Peyer's patch (tissue), 4 donors: ENCODE data around the gene CSMD2.

ENCODE experiments used
- CTCF ChIP-seq, 6 experiments: fragments of 450-650 bp in 4 of 6; fragments of 200-600 bp in 2 of 6; sonication (generic) in 1 of 6; IDR thresholded peaks; one replicate each; pipeline ENCODE4 v1.5.1; 2017 to 2019; ENCODE audit warnings: antibody characterized with exemption in 6 of 6, mild to moderate bottlenecking in 3 of 6, moderate library complexity in 1 of 6
- POLR2A ChIP-seq, 2 donors: fragments of 450-650 bp; IDR thresholded peaks; one replicate each; pipeline ENCODE4 v1.5.1; 2017; ENCODE audit warnings: antibody characterized with exemption in 2 of 2, mild to moderate bottlenecking in 2 of 2, moderate library complexity in 2 of 2

GRCh38 chr1:33494929-33495328 is 670.1 kb downstream of the CSMD2 start:
- no peak for TF ChIP-seq CTCF (IDR thresholded peaks at IDR 0.05)
- no peak for TF ChIP-seq POLR2A (IDR thresholded peaks at IDR 0.05)
